ENCODE data around the gene ITPR1. TPM values are rescaled to one million over a fixed set of nuclear protein-coding genes. Genes with fewer than 3 reads are reported as not detected.

ITPR1 gene
- total and polyA plus RNA-seq, 2 experiments from 2014 or later = 1.4 to 2.5 TPM

DNA sequence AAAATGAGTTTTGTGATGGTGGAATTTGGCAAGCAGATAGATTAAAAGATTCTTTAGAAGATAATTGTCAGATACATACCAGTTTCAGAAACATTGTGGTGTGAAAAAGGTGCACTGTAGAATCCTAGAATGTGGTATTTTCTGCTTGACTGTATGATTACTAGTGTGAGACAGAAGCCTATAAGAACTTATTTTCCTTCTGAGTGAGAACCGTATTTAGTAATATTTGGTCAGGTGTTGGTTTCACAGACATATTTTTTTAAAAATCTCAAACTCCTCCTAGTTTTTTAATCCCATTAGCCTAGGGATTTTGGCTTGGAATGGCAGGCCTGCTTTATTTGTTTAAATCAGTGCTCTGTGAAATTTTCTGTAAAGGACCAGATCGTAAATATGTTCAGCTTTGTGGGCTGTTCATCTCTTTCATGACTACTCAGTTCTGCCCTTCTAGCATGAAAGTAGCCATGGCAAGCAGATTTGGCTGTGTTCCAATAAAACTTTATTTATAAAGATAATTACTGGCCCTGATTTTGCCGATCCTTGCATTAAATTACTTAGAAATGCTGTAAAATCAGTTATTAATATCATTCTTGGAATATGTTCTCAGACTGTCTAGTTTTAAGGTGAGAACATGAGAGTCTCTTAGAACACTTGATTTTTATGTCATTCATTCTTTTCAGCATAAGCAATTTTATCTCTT is 205.1 kb downstream of the ITPR1 start:
- Histone ChIP-seq H4K20me1 (ENCODE audit: insufficient read depth) (no peaks in the 10 kb centered on the region), H3K9me2 (ENCODE audit: insufficient read depth) (no peaks in the 10 kb centered on the region), H3K27me3 (replicated peaks; ENCODE audit: insufficient read depth) (no peaks in the 10 kb centered on the region), H3K9me3 (ENCODE audit: low read depth) (no peaks in the 10 kb centered on the region), H3K9ac (no peak overlapping the region), H2AFZ (no peak overlapping the region), H3K79me2 (ENCODE audit: insufficient read depth) (no peaks in the 10 kb centered on the region), H3K36me3 (ENCODE audit: low read depth) (no peaks in the 10 kb centered on the region), H3K27ac (no peak overlapping the region), H3K4me2 (ENCODE audit: unreplicated experiment) (no peak overlapping the region), H3K4me1 (ENCODE audit: insufficient read depth) (no peaks in the 10 kb centered on the region), H3F3A (ENCODE audit: insufficient read depth) (no peaks in the 10 kb centered on the region), H3K4me3 (no peak overlapping the region)
- 94 to 95% methylated on average over 3 of the region's 3 CpGs for WGBS, 2 experiments (ENCODE audit: low coverage in 1 of 2, low lambda C conversion rate in 2 of 2, missing lambda C conversion rate in 2 of 2)
- in situ Hi-C loops (cut with MboI) = no loop called here
- no peak for TF ChIP-seq EZH2 (IDR thresholded peaks at IDR 0.05; ENCODE audit: insufficient read depth, poor library complexity, severe bottlenecking)
- TF ChIP-seq EZH2phosphoT487 (IDR thresholded peaks at IDR 0.05; ENCODE audit: insufficient read depth, low read depth) = no peak
- no peak for DNase-seq

DNA sequence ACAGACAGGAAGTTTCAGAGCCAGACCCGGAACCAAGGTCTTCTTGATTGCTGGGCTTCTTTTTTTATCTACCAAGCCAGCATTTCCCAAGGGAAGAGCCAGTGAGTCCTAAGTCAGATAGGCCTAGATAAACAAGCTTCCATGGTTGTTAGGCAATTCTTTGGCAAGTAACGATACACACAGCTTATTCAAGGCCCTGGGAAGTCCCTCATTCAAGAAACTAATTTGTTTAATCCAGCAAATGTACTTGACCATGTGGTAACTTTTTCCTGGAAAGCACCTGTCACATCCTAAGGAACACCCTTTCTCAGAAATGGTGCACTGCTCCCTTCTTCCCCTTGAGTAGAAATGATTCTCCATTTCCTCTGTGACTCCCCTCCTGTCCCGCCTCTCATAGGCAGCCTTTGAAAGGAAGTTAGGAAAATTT is 209.9 kb downstream of the ITPR1 start:
- Histone ChIP-seq H3K36me3 (ENCODE audit: low read depth) (no peaks in the 10 kb centered on the region), H3K4me3 (no peak overlapping the region), H3K79me2 (ENCODE audit: insufficient read depth) (no peaks in the 10 kb centered on the region), H3K9ac (no peak overlapping the region), H3K9me3 (ENCODE audit: low read depth) (no peaks in the 10 kb centered on the region), H3K27ac (no peak overlapping the region), H3K9me2 (ENCODE audit: insufficient read depth) (no peaks in the 10 kb centered on the region), H2AFZ (no peak overlapping the region), H3K27me3 (replicated peaks; ENCODE audit: insufficient read depth) (no peaks in the 10 kb centered on the region), H4K20me1 (ENCODE audit: insufficient read depth) (no peaks in the 10 kb centered on the region), H3F3A (ENCODE audit: insufficient read depth) (no peaks in the 10 kb centered on the region), H3K4me2 (ENCODE audit: unreplicated experiment) (no peak overlapping the region), H3K4me1 (ENCODE audit: insufficient read depth) (no peaks in the 10 kb centered on the region)
- DNase-seq = no peak
- TF ChIP-seq EZH2 (IDR thresholded peaks at IDR 0.05; ENCODE audit: insufficient read depth, poor library complexity, severe bottlenecking) = no peak
- no peak for TF ChIP-seq EZH2phosphoT487 (IDR thresholded peaks at IDR 0.05; ENCODE audit: insufficient read depth, low read depth)
- WGBS, 2 experiments (ENCODE audit: low coverage in 1 of 2, low lambda C conversion rate in 2 of 2, missing lambda C conversion rate in 2 of 2) = 88 to 91% methylated on average over 3 of the region's 3 CpGs
- in situ Hi-C loops (cut with MboI) = no loop called here

DNA sequence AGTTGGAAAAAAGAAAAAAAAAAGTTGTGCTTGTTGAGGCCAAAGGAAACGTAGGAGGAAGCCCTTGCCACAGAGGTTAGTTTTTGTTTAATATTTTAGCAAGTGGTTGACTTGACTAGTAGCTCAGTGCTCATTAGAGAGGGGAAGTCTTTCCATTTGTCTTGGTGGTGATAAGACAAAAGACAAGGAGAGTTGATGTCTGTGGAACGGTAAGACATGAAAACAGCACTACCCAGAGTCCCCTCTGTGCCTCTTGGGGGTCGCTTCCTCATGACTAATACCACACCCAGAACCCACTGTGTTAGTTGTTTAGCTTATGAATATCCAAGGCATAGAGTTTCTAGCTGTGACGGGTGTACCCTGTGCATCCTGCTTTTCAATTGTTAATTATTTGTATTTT is 211.4 kb downstream of the ITPR1 start:
- Histone ChIP-seq H3K4me3 (no peak overlapping the region), H2AFZ (no peak overlapping the region), H4K20me1 (ENCODE audit: insufficient read depth) (no peaks in the 10 kb centered on the region), H3K9me3 (ENCODE audit: low read depth) (no peaks in the 10 kb centered on the region), H3F3A (ENCODE audit: insufficient read depth) (no peaks in the 10 kb centered on the region), H3K36me3 (ENCODE audit: low read depth) (no peaks in the 10 kb centered on the region), H3K79me2 (ENCODE audit: insufficient read depth) (no peaks in the 10 kb centered on the region), H3K27me3 (replicated peaks; ENCODE audit: insufficient read depth) (no peaks in the 10 kb centered on the region), H3K9ac (no peak overlapping the region), H3K27ac (no peak overlapping the region), H3K9me2 (ENCODE audit: insufficient read depth) (no peaks in the 10 kb centered on the region), H3K4me1 (ENCODE audit: insufficient read depth) (peaks cover 5% of the 10 kb centered on the region), H3K4me2 (ENCODE audit: unreplicated experiment) (no peak overlapping the region)
- TF ChIP-seq EZH2 (IDR thresholded peaks at IDR 0.05; ENCODE audit: insufficient read depth, poor library complexity, severe bottlenecking) (no peak), EZH2phosphoT487 (IDR thresholded peaks at IDR 0.05; ENCODE audit: insufficient read depth, low read depth) (no peak)
- WGBS, 2 experiments (ENCODE audit: low coverage in 1 of 2, low lambda C conversion rate in 2 of 2, missing lambda C conversion rate in 2 of 2) = 74 to 79% methylated on average over 4 of the region's 4 CpGs
- no peak for DNase-seq
- in situ Hi-C loops (cut with MboI) = no loop called here

DNA sequence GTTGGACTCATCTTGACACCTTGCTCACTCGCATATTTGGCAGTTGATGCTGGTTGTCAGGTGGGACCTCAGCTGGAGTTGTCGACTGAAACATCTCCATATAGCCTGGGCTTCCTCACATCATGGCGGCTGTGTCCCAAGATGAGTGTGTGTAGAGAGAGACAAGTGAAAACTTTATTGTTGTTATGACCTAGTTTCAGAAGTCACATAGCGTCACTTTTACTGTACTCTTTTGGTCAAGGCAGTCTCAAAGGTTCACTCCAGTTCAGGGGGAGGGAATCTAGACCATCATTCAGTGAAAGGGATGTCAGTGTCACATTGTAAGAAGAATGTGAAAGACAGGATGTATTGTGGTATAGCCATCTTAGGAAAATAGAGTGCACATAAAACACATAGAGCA is 214.2 kb downstream of the ITPR1 start:
- no peaks in the 10 kb centered on the region for H3K36me3 ChIP-seq (ENCODE audit: low read depth)
- peaks cover 16% of the 10 kb centered on the region for H3K4me1 ChIP-seq (ENCODE audit: insufficient read depth)
- H3K79me2 ChIP-seq (ENCODE audit: insufficient read depth) = no peaks in the 10 kb centered on the region
- in situ Hi-C loops (cut with MboI) = no loop called here
- H3K9me2 ChIP-seq (ENCODE audit: insufficient read depth) = no peaks in the 10 kb centered on the region
- no peak overlapping the region for H3K9ac ChIP-seq
- H4K20me1 ChIP-seq (ENCODE audit: insufficient read depth) = no peaks in the 10 kb centered on the region
- H2AFZ ChIP-seq = no peak overlapping the region
- no peaks in the 10 kb centered on the region for H3K9me3 ChIP-seq (ENCODE audit: low read depth)
- no peak overlapping the region for H3K4me3 ChIP-seq
- no peak for DNase-seq
- H3K27me3 ChIP-seq (replicated peaks; ENCODE audit: insufficient read depth) = no peaks in the 10 kb centered on the region
- H3K4me2 ChIP-seq (ENCODE audit: unreplicated experiment) = no peak overlapping the region
- TF ChIP-seq EZH2phosphoT487 (IDR thresholded peaks at IDR 0.05; ENCODE audit: insufficient read depth, low read depth) (no peak), EZH2 (IDR thresholded peaks at IDR 0.05; ENCODE audit: insufficient read depth, poor library complexity, severe bottlenecking) (no peak)
- H3K27ac ChIP-seq = no peak overlapping the region
- 87 to 91% methylated on average over 4 of the region's 4 CpGs for WGBS, 2 experiments (ENCODE audit: low coverage in 1 of 2, low lambda C conversion rate in 2 of 2, missing lambda C conversion rate in 2 of 2)
- H3F3A ChIP-seq (ENCODE audit: insufficient read depth) = no peaks in the 10 kb centered on the region
